Loucy (cell line): ENCODE data around the gene WNT5A.

Experiments
- H2AFZ ChIP-seq: fragments of 200-600 bp; sonication (generic); 2 replicates; pipeline ENCODE4 v1.6.0; 2016; ENCODE audit warnings: antibody characterized with exemption, mild to moderate bottlenecking, low read length, moderate library complexity
- H3F3A ChIP-seq: fragments of 200-600 bp; 2 replicates; pipeline ENCODE4 v1.6.0; 2016; ENCODE audit warnings: antibody characterized with exemption, low read depth, mild to moderate bottlenecking
- H3K27me3 ChIP-seq: fragments of 200-600 bp; sonication (generic); 2 replicates; pipeline ENCODE4 v1.6.1; 2014; ENCODE audit warnings: low read length, mild to moderate bottlenecking; ENCODE audit not compliant: insufficient read depth, poor library complexity, severe bottlenecking
- H3K36me3 ChIP-seq: fragments of 200-600 bp; sonication (generic); 2 replicates; pipeline ENCODE4 v1.6.1; 2016; ENCODE audit warnings: low read length; ENCODE audit not compliant: insufficient read depth
- H3K4me1 ChIP-seq: fragments of 200-600 bp; sonication (generic); 2 replicates; pipeline ENCODE4 v1.5.1; 2014; ENCODE audit warnings: low read length, mild to moderate bottlenecking; ENCODE audit not compliant: insufficient read depth, poor library complexity, severe bottlenecking
- H3K4me2 ChIP-seq: fragments of 200-600 bp; sonication (generic); 2 replicates; pipeline ENCODE4 v1.6.0; 2014; ENCODE audit warnings: antibody characterized with exemption, low read length, low read depth, mild to moderate bottlenecking; ENCODE audit not compliant: poor library complexity, severe bottlenecking
- H3K4me3 ChIP-seq: fragments of 200-600 bp; sonication (generic); 2 replicates; pipeline ENCODE4 v1.5.1; 2014; ENCODE audit warnings: low read length, mild to moderate bottlenecking, mixed read lengths; ENCODE audit not compliant: poor library complexity, severe bottlenecking
- H3K79me2 ChIP-seq: fragments of 200-600 bp; sonication (generic); 2 replicates; pipeline ENCODE4 v1.6.1; 2014; ENCODE audit warnings: low read length; ENCODE audit not compliant: insufficient read depth
- H3K9ac ChIP-seq: fragments of 200-600 bp; sonication (generic); 2 replicates; pipeline ENCODE4 v1.6.0; 2014; ENCODE audit warnings: mild to moderate bottlenecking, low read depth, low read length, moderate library complexity; ENCODE audit not compliant: poor library complexity, severe bottlenecking
- H3K9me2 ChIP-seq: fragments of 200-600 bp; sonication (generic); replicated peaks from 2 replicates; pipeline ENCODE4 v1.6.1; 2016; ENCODE audit warnings: low read depth, low read length, mixed read lengths
- H3K9me3 ChIP-seq: fragments of 200-600 bp; sonication (generic); 2 replicates; pipeline ENCODE4 v1.6.1; 2014; ENCODE audit warnings: mild to moderate bottlenecking, antibody characterized with exemption, low read length, low read depth; ENCODE audit not compliant: insufficient read depth
- H4K20me1 ChIP-seq: fragments of 200-600 bp; sonication (generic); 2 replicates; pipeline ENCODE4 v1.6.0; 2014; ENCODE audit warnings: antibody characterized with exemption, low read length, mild to moderate bottlenecking; ENCODE audit not compliant: insufficient read depth, poor library complexity, severe bottlenecking
- CTCF ChIP-seq: fragments of 200-600 bp; sonication (generic); conservative IDR thresholded peaks from 2 replicates; pipeline ENCODE4 v1.5.1; 2014; ENCODE audit warnings: mild to moderate bottlenecking, antibody characterized with exemption, low read length
- EZH2phosphoT487 ChIP-seq: fragments of 200-600 bp; IDR thresholded peaks from 2 replicates; pipeline ENCODE4 v1.6.1; 2018; ENCODE audit warnings: antibody characterized with exemption, mild to moderate bottlenecking, moderate library complexity, borderline replicate concordance

Gene WNT5A

GRCh38 chr3:55525436-55525835 lies 38.3 kb upstream of the WNT5A start:
- H3K9me2 ChIP-seq, result no peaks in the 10 kb centered on the region
- H3K27me3 ChIP-seq, result no peaks in the 10 kb centered on the region
- peaks cover 3% of the 10 kb centered on the region; the same call in 1 of the 2 replicates for H3F3A ChIP-seq
- H2AFZ ChIP-seq, result no peak overlapping the region
- H3K4me2 ChIP-seq, result no peak overlapping the region
- no peaks in the 10 kb centered on the region for H3K9me3 ChIP-seq
- H3K79me2 ChIP-seq, result no peaks in the 10 kb centered on the region
- no peak overlapping the region for H3K4me3 ChIP-seq
- H3K36me3 ChIP-seq, result no peaks in the 10 kb centered on the region
- TF ChIP-seq EZH2phosphoT487 (no peak), CTCF (no peak)
- H3K4me1 ChIP-seq, result peaks cover 42% of the 10 kb centered on the region
- H4K20me1 ChIP-seq, result no peaks in the 10 kb centered on the region
- H3K9ac ChIP-seq, result no peak overlapping the region

- Histone ChIP-seq H3K36me3 (no peaks in the 10 kb centered on the region), H3K4me1 (peaks cover 44% of the 10 kb centered on the region), H3F3A (peaks cover 3% of the 10 kb centered on the region; the same call in 1 of the 2 replicates), H3K4me2 (no peak overlapping the region), H3K79me2 (no peaks in the 10 kb centered on the region), H4K20me1 (no peaks in the 10 kb centered on the region), H3K27me3 (no peaks in the 10 kb centered on the region), H3K9me2 (no peaks in the 10 kb centered on the region), H2AFZ (no peak overlapping the region), H3K9ac (no peak overlapping the region), H3K9me3 (no peaks in the 10 kb centered on the region), H3K4me3 (no peak overlapping the region)
- TF ChIP-seq CTCF (no peak), EZH2phosphoT487 (no peak)
Measured at GRCh38 chr3:55524565-55525244, 37.6 kb upstream of the WNT5A start.

GRCh38 chr3:55523471-55523870 lies 36.4 kb upstream of the WNT5A start:
- Histone ChIP-seq H3K36me3 (no peaks in the 10 kb centered on the region), H3K27me3 (no peaks in the 10 kb centered on the region), H3K9me2 (no peaks in the 10 kb centered on the region), H2AFZ (no peak overlapping the region), H3K9me3 (no peaks in the 10 kb centered on the region), H3K4me2 (no peak overlapping the region), H3K4me1 (peaks cover 44% of the 10 kb centered on the region), H3F3A (peaks cover 3% of the 10 kb centered on the region; the same call in 1 of the 2 replicates), H3K79me2 (no peaks in the 10 kb centered on the region), H3K4me3 (no peak overlapping the region), H3K9ac (no peak overlapping the region), H4K20me1 (no peaks in the 10 kb centered on the region)
- no peak for TF ChIP-seq EZH2phosphoT487
- TF ChIP-seq CTCF, result no peak
